ENCODE data around the gene BFSP2.

DNA sequence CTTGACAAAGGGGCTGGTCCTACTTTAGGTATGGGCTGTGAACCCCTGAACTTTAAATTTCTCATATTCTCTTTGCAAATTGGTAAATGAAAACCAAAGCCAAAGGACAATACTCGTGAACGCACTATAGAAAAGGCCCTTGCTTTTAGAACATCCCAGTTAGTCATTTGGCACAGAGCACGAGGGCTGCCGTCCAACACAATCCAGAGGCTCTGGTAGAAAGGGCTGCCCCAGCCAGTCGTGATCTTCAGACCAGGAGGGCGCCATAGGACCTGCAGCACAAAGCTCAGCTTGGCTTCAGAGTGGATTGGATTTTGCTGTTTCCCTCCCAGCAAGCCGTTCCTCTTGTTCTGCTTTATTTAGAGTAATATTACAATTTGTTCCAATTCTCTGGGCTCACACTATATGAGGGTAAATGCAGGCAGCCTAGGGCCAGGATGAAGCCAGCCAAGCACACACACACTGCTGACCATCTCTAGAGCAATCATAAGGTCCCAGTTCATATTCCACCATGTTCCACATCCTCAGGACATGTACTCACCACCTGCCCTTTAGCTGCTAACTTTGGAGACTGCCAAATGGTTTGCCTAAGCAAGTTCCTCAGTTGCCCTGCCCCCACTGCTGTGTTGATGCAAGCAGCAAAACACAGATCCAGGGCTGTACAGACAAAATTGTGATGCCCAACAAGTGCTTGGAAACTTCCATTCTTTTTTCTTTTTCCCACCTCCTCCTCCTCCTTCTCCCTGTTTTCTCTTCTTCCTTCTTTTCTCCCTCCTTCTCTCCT is 6.0 kb upstream of the BFSP2 start:
- TF ChIP-seq, protein P1, sequence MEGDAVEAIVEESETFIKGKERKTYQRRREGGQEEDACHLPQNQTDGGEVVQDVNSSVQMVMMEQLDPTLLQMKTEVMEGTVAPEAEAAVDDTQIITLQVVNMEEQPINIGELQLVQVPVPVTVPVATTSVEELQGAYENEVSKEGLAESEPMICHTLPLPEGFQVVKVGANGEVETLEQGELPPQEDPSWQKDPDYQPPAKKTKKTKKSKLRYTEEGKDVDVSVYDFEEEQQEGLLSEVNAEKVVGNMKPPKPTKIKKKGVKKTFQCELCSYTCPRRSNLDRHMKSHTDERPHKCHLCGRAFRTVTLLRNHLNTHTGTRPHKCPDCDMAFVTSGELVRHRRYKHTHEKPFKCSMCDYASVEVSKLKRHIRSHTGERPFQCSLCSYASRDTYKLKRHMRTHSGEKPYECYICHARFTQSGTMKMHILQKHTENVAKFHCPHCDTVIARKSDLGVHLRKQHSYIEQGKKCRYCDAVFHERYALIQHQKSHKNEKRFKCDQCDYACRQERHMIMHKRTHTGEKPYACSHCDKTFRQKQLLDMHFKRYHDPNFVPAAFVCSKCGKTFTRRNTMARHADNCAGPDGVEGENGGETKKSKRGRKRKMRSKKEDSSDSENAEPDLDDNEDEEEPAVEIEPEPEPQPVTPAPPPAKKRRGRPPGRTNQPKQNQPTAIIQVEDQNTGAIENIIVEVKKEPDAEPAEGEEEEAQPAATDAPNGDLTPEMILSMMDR (IDR thresholded peaks at IDR 0.05), result no peak
- TF ChIP-seq POLR2A (IDR thresholded peaks at IDR 0.05), result no peak
